Transverse colon (tissue), 4 donors: ENCODE data around the gene KRT33B.

ENCODE experiments used
- CTCF ChIP-seq, 5 experiments: fragments of 200-600 bp in 3 of 5; fragments of 450-650 bp in 2 of 5; sonication (generic) in 3 of 5; IDR thresholded peaks; 1 replicate in 2 of 5; 2 replicates in 3 of 5; pipeline ENCODE4 v1.5.1; 2016 to 2017; ENCODE audit warnings: antibody characterized with exemption in 5 of 5, inconsistent platforms in 3 of 5, mild to moderate bottlenecking in 2 of 5, moderate library complexity in 1 of 5
- EP300 ChIP-seq: sonication (generic); formaldehyde crosslinking; IDR thresholded peaks from one replicate; pipeline ENCODE4 v1.6.1; 2017; ENCODE audit warnings: antibody characterized with exemption, low read depth
- POLR2A ChIP-seq: fragments of 450-650 bp; IDR thresholded peaks from one replicate; pipeline ENCODE4 v1.6.1; 2016; ENCODE audit warnings: antibody characterized with exemption, mild to moderate bottlenecking, moderate library complexity
- POLR2AphosphoS5 ChIP-seq, 3 donors: sonication (generic); formaldehyde crosslinking; IDR thresholded peaks; one replicate each; pipeline ENCODE4 v1.6.1; 2016; ENCODE audit warnings: antibody characterized with exemption in 3 of 3

GRCh38 chr17:41413353-41413957 is 43.8 kb upstream of the KRT33B start:
- TF ChIP-seq CTCF (IDR thresholded peaks at IDR 0.05) (no peak), POLR2A (no peak), POLR2AphosphoS5 (IDR thresholded peaks at IDR 0.05) (no peak), EP300 (no peak)
